ENCODE measurements around the gene FOXP1.
"Not testable (repeated sequence)": the region's sequence is repeated elsewhere in the genome, so short reads cannot be mapped to it uniquely, and the experiment has no call there.

The FOXP1 gene

DNA sequence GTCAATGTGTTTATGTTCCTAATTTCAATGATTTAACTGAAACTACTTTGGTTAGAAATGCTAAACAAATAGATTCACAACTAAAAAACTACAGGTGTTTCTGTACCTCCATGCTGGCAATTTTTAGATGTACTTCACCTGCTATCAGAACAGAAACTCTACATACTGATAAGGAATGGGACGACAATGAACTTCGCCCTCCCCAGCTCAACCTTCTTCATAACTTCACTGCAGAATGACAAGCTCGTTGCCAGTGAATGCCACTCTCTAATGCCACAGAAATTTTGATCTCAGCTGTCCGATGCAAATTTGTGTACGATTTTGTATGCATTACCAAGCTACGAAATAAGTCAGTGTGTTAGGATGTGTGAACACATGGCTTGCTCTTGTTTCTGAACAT is 133.4 kb downstream of the FOXP1 start:
- no peak for DNase-seq (ENCODE audit: low read depth)

DNA sequence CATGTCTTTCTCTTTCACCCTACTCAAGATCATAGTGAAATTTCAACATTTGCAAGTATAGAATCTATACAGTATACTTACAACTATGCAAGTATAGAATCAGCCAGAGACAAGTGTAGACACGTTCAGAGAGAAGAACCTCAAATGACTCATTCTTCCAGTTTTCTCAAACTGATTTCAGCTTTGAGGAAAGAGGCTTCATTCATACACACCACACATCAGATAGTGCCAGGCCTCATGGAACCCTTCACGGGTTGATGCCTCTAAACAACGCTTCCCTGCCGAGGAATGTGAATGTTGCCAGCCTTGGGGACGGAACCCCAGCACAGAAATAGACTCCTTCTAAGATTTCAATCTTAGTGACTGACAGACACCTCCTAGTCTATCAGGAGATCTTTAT is 135.7 kb downstream of the FOXP1 start:
- no peak for DNase-seq (ENCODE audit: low read depth)

DNA sequence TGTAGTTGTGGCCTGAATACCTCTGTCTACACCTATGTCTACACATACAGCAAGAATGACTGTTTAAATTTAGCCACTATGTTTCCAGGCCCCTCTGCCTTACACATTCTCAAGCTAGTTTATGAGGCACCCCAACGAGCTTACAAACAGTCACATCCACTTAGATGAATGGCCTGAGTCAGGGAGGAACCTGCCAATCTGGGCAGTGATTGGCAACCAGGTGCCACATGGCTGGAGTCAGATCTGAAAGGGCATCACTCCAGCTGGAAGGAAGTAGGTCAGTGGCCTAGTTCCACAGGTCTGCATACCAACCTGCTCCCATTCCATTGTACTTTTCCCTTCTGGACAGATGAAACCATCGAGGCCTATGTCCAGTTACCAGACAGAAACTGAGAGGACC is 136.3 kb downstream of the FOXP1 start:
- DNase-seq (ENCODE audit: low read depth): no peak

DNA sequence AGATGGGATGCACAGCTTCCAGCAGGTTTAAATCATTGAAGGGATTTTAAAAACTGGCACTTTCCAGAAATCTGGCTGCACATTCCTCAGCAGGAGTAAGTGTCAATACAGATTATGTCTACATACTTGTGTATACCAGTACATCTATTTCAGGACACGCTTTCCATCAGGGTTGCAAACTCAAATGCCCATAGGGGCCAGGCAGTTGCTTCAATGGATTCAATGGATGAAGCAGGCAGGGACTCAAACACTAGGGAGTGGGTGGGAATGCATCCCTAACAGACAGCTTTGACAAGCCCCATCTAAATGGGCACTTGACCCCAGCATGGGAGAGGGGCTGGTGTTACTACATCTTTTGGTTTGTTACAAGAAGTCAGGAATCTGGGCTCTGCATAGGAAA is 136.8 kb downstream of the FOXP1 start:
- no peak for DNase-seq (ENCODE audit: low read depth)

DNA sequence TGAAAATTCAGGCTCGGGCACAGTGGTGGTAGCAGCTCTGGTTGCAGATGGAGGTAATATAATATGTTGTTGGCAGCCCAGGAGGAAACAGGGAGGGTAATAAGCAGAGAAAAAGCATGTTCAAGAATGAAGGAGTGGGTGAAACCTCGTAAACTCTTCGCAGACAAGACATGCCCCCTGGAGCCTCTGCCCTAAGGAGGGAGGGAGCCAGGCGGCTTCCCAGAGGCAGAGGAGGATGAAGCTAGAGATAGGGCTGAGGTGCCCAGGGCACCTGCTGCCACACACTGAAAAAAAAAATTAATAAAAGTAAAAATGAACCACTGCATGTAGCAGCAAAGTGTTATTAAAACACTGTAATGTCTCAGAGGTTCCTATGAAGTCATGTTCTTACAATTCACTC is 137.3 kb downstream of the FOXP1 start:
- no peak for DNase-seq (ENCODE audit: low read depth)

DNA sequence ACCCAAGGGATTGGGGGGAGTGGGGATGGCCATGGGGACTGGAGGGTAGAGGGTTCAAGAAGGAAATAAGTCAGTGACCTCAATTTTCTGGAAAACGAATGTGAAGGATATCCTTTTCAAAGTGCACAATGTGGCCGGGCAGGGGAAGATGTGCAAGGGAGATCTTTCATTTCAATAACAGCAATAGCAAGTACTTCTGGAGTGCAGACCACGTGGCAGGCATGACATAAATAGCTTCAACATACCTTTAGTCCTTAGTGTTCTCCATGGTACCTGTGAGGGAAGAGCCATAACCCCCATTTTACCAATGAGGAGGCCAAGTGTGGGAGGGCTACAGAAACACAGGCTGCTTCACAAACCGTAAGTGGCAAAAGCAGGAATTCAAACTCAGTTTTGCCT is 138.7 kb downstream of the FOXP1 start:
- DNase-seq (ENCODE audit: low read depth): no peak

DNA sequence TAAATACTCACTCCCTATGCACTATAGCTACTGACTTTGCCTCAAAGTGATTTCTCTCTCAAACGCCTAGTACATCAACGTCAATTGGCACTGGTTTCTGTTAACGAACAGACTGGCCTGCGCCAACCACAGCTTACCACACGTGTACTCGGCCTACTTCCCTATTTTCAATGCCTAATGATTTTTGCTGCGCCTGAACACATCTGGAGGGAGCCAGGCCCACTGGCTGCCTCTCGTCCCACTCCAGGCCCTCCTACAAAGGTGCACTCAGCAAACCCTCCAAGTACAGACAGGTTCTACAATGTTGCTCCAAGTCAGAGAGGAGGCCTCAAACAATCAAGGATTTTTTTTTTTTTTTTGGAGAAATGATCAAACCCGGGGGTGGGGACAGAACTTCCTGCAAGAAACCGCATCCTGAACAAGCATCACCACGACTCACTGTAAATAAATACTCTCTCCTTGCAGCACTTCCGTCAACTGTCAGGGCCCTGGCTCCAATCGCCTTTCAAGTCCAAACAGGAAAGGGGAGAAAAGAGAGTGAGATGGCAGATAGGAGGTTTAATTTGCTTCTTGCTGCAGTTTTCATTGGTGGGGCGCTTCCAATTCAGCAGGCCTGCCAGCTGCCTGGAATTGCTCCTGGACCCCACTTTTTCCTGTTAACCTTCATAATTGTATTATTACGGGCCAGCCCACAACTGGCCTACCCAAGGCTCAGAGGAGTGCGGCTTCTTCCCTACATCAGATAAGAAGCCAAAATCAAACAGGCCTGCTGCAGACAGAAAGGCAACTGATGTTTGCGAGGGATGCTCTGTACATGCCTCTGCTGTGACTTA is 139.3 kb downstream of the FOXP1 start:
- DNase-seq (ENCODE audit: low read depth): no peak

DNA sequence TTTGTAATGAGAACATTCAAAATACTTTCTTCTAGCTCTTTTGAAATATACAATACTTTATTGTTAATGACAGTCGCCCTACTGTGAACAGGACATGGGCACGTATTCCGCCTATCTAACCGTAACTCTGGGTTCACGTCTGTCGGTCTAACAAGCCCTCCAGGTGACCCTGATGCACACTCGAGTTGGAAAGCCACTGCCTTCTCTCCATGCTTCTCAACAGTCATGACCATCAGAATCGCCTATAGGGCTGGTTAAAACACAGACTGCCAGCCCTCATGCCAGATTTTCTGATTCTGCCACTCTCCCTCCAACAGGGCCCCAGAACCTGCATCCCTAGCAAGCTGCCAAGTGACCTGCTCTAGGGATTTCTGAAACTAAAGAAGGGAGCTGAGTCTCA is 140.2 kb downstream of the FOXP1 start:
- DNase-seq (ENCODE audit: low read depth): no peak

DNA sequence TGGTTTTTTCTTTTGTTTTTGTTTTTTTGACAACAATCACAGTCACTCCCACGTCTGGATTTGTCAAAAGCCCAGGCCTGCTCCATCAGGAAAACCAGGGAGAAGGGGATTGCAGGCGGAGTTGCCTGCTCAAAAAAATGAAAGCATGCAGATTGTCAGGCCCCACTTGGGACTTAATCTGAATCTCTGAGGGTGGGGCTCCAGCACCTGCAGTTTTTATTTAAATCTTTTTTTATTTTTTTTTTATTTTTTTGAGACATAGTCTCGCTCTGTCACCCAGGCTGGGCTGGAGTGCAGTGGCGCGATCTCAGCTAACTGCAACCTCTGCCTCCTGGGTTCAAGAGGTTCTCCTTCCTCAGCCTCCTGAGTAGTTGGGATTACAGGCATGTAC is 140.9 kb downstream of the FOXP1 start:
- DNase-seq (ENCODE audit: low read depth): no peak

DNA sequence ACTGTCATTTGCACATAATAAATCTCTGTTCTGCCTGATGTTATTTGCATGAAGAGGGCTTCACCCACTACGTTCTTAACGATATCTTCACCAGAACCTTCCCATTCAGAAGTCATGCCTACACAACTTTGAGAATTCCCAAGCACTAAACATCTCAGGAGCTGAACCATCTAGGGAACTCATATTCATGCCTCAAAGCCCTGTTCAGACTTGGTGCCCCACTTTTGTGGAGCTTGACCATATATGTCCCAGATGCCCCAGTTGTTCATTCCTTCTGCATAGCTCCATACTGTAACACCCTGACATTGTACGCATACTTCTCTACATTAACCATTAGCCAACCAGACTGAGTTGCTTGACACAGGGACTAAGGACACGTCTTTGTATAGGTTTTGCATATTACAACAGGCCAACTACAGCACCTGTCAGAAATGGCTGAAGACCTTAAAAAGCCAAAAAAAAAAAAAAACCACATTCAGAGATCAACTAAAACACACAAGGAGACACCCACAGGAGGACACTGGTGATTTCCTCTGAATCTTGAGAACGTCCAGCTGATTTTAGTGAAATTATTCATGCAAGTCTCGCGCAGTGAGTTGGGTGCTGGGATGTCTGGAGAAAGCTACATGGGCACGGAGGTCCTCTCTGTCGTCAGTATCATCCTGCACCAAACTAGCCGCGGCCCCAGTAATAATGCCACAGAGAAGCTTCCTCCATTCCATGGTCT is 141.4 kb downstream of the FOXP1 start:
- no peak for DNase-seq (ENCODE audit: low read depth)

DNA sequence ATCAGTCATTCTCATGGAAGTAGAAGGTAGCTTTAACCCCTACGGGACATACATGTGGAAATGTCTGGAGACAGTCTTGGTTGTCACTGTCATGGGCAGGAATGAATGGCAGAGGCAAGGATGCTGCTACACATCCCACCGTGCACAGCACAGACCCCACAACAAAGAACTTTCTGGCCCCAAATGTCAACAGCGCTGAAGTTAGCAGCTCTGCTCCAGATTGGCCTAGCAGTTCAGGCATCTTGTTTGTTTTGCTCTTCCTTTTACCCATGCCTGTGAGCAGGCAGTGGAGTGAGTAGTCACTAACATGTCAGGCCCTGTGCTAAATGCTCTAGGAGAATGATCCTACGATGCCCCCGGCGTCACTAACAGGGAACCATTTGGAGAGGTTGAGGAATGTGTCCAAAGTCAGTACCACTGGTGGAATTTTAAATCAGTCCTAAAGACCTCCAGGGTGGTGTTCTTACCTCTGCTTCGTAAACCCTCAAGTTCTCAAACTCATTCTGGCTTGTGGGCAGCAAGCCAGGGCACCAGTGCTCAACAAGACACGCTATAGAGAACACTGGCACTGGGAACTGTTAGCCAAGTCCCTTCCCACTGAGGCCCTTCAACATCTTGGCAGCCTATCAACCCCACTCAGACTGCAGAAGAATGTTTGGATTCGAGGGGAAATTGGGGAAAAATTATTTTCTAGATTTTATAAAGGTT is 142.2 kb downstream of the FOXP1 start:
- DNase-seq (ENCODE audit: low read depth): no peak

DNA sequence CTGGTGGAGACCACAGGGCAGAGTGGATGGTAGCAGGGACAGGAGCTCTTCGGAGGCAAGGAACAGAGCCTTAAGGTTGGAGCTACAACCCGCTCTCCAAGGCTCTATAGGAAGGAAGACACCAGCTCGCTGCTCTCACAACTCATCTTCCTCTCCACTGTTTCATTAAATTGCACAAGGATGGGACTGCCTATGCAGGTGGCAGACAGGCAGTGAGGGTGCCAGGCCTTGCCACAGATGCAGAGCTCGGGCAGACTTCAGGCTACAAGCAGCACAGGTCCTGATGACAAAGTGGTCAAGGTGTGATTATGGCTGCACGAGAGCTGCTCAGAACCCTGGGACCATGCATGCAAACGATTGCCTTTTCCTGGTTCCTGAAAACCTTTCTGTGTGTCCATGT is 144.6 kb downstream of the FOXP1 start:
- no peak for DNase-seq (ENCODE audit: low read depth)

DNA sequence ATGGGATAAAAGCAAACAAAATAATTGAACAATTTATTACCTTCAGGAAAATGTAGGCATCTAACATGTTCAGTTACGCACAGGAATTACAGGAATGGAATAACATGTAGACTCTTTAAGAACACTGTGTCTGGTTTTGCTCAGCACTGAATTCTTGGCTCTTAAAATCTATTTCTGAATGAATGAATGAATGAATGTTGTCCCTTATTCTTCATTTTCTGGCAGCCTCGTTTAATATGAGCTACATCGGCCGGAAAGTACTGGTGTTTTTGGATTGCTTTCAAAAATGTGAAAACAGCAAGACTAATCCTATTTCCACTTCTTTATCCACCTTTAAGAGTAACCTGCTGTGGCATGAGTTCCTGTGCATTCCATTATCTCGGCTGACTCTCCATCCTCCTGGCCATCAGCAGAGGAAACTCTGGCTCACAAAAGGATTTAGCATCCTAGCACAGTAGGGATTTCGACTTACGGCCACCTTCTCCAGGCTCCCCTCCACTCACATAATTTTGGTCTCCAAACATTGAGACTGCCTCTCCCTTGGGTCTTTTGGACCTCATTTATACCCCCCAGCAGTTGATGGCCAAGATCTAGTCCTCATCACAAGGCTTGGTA is 145.3 kb downstream of the FOXP1 start:
- DNase-seq (ENCODE audit: low read depth): no peak

DNA sequence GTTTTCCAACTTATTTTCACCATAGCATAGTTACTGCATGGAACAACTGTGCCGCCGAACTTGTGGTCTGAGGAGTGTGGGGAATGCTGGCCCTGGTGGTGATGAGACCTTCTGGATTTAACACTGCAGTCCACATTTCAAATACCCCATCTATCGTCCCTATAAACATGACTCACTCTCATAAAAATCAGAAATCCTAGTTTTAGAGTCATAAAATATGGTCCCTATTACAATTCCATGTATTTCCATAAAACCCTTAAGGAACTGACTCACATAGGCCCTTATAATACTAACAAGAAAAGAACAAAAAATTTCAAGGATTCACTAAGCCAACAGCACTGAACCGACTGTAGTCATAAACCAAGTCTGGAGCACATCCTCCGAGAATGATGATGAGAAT is 147.2 kb downstream of the FOXP1 start:
- no peak for DNase-seq (ENCODE audit: low read depth)

DNA sequence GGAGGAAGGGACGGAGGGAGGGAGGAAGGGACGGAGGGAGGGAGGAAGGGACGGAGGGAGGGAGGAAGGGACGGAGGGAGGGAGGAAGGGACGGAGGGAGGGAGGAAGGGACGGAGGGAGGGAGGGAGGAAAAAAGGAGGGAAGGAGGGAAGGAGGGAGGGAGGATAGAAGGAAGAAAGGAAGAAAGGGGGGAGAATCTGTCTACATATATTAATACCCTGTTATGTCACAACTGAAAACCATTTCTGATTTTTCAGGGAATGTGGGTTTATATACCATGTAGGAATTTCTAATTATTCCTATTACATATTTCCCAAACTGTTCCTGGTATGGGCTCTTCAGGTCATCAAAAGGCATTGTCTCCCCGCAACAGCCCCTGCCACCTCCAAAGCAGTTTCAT is 147.7 kb downstream of the FOXP1 start:
- DNase-seq (ENCODE audit: low read depth): not testable (repeated sequence)

DNA sequence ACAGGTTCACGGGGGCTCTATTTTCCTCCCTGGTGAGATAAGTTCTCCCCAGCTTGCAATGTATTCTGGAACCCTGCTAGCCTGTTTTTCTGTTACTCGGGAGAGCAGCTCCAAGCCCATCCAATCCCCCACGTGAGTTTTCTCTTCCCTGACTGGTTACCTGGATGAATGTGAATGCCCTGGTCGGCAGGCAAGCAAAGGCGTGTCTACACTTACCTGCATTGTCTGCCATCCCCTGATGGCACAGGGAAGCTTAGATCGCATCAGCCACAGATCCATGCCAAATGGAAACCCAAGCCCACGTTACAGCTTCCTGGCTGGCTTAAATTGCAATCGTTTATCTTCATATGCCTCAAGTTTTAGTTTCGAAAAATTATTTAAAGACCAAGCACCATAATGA is 149.9 kb downstream of the FOXP1 start:
- no peak for DNase-seq (ENCODE audit: low read depth)

DNA sequence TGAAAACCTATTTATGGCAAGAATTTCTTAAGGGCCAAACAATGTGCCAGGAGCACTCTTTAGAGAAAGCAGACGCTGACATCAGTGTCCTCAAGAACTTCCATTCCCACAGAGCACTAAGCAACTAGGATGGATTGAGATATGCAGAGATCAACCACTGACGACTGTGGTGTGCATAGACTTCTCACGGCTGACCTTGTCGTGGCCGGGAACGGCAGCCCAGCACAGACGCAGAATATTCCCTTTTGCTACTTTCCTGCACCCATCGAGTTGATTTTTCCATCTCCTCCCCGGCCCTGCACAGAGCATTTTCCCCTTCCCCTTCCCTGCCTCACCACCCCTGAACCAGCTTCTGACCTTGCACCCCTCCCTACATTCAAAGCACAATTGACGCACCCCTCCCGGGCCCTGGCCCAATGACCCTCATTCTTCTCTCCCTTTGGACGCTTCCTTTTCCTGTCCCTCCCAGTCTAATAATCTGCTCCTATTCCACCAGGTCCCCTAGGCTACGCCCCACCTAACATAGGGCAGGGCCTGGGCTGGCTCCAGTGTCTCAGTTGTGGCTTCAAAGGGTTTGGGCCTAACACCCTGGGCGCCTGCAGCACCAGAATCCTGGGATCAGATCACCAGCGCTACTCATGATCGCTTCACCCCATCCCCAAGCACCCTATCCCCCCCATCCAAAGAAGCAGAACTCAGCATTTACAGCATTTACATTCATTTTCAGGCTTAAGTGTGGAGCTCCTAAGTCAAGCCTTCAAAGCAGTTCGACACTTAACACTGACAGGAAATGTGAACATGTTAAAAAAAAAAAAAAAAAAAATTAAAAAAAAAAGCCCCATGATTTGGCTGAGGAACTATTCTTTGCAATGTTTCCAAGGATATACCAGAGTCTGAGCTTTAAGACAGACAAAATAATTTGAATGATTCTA is 151.2 kb downstream of the FOXP1 start:
- no peak for DNase-seq (ENCODE audit: low read depth)

DNA sequence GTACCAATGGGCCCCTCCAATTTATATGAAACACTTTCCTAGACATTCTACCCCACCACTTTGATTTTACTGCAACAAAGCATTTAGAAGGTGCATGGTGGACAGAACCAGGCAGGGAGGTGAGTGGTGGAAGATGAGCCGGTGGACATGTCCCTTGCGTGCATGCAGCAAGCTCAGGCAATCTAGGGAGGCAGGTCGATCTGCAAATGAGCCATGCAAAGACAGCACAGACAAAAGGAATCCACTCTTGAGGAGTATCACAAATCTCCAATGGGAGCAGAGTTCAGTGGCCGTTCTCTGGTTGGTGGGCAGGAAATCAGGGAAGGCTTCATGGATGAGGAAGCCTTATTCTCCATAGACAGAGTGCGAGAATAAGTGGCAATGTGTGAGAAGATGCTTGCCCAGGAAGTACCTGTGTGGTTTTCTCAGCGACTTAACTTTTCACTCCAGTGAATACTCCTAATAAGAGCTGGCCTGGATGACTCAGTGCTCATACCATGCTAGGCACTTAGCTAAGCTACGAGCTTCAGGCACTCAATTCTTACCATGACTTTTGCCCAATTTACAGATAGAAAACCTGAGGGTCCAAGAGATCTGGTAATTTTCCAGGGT is 152.5 kb downstream of the FOXP1 start:
- DNase-seq (ENCODE audit: low read depth): no peak

DNA sequence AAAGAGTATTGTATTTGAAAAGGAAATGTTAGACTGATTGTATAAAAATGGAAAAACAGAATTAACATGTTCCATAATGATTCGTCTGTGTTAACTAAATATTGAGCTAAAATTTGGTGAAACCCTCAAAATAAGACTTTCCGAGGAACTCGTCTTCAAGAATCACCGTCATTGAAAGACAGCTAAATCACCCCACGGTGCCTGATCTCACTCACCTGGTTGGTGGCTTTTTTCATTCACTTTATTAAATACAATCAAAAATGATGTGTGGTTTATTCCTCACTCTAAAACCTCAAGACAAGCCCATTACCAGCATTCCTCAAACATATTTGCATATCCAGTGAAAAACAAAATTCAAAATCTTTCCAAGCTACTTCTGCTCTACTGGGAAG is 153.9 kb downstream of the FOXP1 start:
- DNase-seq (ENCODE audit: low read depth): no peak

DNA sequence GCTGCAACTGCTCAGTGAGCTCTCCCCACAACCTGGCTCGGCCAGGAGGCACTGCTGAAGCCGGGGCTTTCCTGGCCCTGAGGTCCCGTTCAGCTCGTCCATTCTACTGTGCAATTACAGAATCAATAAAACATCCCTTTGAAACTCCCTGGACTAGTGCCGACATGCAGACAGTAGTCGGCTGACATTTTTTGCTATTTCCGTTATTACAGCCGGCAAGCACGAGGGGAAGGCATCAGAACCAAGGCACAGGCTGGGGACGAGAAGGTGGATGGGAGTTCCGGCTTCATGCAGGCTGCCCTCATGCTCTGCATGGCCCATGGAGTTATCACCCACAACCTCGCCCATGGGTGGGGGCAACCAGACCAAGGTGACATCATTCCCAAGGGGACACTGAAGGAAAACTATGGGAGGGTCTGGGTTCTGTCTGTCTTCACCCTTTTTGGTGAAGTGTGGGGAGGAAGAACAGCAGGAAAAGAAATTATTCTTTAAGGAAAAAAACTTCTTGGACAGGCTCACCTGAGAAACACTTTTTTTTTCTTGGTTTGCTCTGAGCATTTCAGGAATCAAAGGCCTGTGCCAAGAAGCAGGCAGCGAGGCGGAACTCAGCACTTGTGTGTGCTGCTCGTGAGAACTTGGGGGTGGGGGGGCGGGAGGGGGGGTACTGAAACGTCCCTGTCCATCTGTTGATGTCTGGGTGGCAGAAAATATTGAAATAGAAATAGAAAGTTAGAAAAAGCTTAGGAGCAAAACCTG is 154.5 kb downstream of the FOXP1 start:
- DNase-seq (ENCODE audit: low read depth): no peak
